Activated naive CD4-positive, alpha-beta T cell treated with anti-CD3 and anti-CD28 coated beads, Interleukin-2, amount 50 U/mL, for 72 hours (primary cell): ENCODE results near the gene ZNF462. TPM values are rescaled to one million over a fixed set of nuclear protein-coding genes. Genes with fewer than 3 reads are reported as not detected.

ENCODE experiments used
- ATAC-seq, 2 donors: fragments of 150-1000 bp; cut with Tn5 transposase; 2 replicates each; pipeline ENCODE4 v1.10.0; 2021; ENCODE audit warnings: mild to moderate bottlenecking in 2 of 2, moderate library complexity in 2 of 2
- DNase-seq, 2 donors: peaks; one replicate each; pipeline ENCODE4 v3.0.0; 2021 to 2022; ENCODE audit warnings: low spot score in 2 of 2
- H3K27ac Mint-ChIP-seq, 2 donors: one replicate each; pipeline ENCODE4 v1.8.0; 2022; ENCODE audit warnings: mild to moderate bottlenecking in 2 of 2, mixed read lengths in 2 of 2
- H3K36me3 Mint-ChIP-seq, 2 donors: one replicate each; pipeline ENCODE4 v1.8.0; 2022; ENCODE audit warnings: mixed read lengths in 2 of 2
- H3K9me3 Mint-ChIP-seq, 2 donors: one replicate each; pipeline ENCODE4 v1.8.0; 2022; ENCODE audit warnings: mixed read lengths in 2 of 2
- total RNA-seq, 2 donors: library from RNA; stranded (reverse); gene quantifications; one replicate each; pipeline ENCODE4 v1.2.3, GENCODE V29; 2022

ZNF462 gene
- total RNA-seq, 2 donors from 2014 or later = 0.20 to 0.41 TPM

- ATAC-seq = no peak
- no peak for DNase-seq
- peaks cover 23 to 26% of the 10 kb centered on the region in 2 donors for H3K9me3 Mint-ChIP-seq
- H3K36me3 Mint-ChIP-seq = peaks cover 0 to 12% of the 10 kb centered on the region in 2 donors
- H3K27ac Mint-ChIP-seq = no peak overlapping the region
These were observed 65.4 kb downstream of the ZNF462 start for GRCh38 chr9:106928350-106928749.

GRCh38 chr9:106929471-106930177 lies 66.7 kb downstream of the ZNF462 start:
- Mint-ChIP-seq H3K9me3 (peaks cover 18 to 20% of the 10 kb centered on the region in 2 donors), H3K27ac (no peak overlapping the region), H3K36me3 (peaks cover 0 to 10% of the 10 kb centered on the region in 2 donors)
- ATAC-seq = no peak
- no peak for DNase-seq

GRCh38 chr9:106930477-106930876 lies 67.5 kb downstream of the ZNF462 start:
- H3K27ac Mint-ChIP-seq = no peak overlapping the region
- no peak for ATAC-seq
- no peak for DNase-seq
- H3K9me3 Mint-ChIP-seq = peaks cover 15 to 17% of the 10 kb centered on the region in 2 donors
- peaks cover 0 to 5% of the 10 kb centered on the region in 2 donors for H3K36me3 Mint-ChIP-seq

- no peak for DNase-seq
- H3K36me3 Mint-ChIP-seq = no peaks in the 10 kb centered on the region
- no peak overlapping the region for H3K27ac Mint-ChIP-seq
- ATAC-seq = no peak
- H3K9me3 Mint-ChIP-seq = peaks cover 8 to 12% of the 10 kb centered on the region in 2 donors
These were observed 68.5 kb downstream of the ZNF462 start for GRCh38 chr9:106931466-106931865.

GRCh38 chr9:106932178-106932577 lies 69.2 kb downstream of the ZNF462 start:
- Mint-ChIP-seq H3K36me3 (no peaks in the 10 kb centered on the region), H3K9me3 (peaks cover 7 to 12% of the 10 kb centered on the region in 2 donors), H3K27ac (no peak overlapping the region)
- no peak for DNase-seq
- no peak for ATAC-seq

GRCh38 chr9:106932675-106933074 lies 69.7 kb downstream of the ZNF462 start:
- DNase-seq (no peak), ATAC-seq (no peak)
- no peak overlapping the region for H3K27ac Mint-ChIP-seq
- H3K9me3 Mint-ChIP-seq = peaks cover 7 to 12% of the 10 kb centered on the region in 2 donors
- H3K36me3 Mint-ChIP-seq = no peaks in the 10 kb centered on the region

GRCh38 chr9:106933470-106933869 lies 70.5 kb downstream of the ZNF462 start:
- DNase-seq (no peak), ATAC-seq (no peak)
- no peak overlapping the region for H3K27ac Mint-ChIP-seq
- H3K9me3 Mint-ChIP-seq = peaks cover 7 to 12% of the 10 kb centered on the region in 2 donors
- no peaks in the 10 kb centered on the region for H3K36me3 Mint-ChIP-seq

- Mint-ChIP-seq H3K27ac (no peak overlapping the region), H3K9me3 (peaks cover 16 to 17% of the 10 kb centered on the region in 2 donors), H3K36me3 (no peaks in the 10 kb centered on the region)
- ATAC-seq = no peak
- no peak for DNase-seq
These were observed 71.7 kb downstream of the ZNF462 start for GRCh38 chr9:106934442-106935238.

GRCh38 chr9:106936680-106937079 lies 73.7 kb downstream of the ZNF462 start:
- Mint-ChIP-seq H3K27ac (no peak overlapping the region), H3K9me3 (peaks cover 8 to 10% of the 10 kb centered on the region in 2 donors), H3K36me3 (no peaks in the 10 kb centered on the region)
- no peak for DNase-seq
- no peak for ATAC-seq

GRCh38 chr9:106941916-106942315 lies 79.0 kb downstream of the ZNF462 start:
- ATAC-seq (no peak), DNase-seq (no peak)
- H3K36me3 Mint-ChIP-seq = no peaks in the 10 kb centered on the region
- no peak overlapping the region for H3K27ac Mint-ChIP-seq
- H3K9me3 Mint-ChIP-seq = peaks cover 5 to 8% of the 10 kb centered on the region in 2 donors

- DNase-seq (no peak), ATAC-seq (no peak)
- Mint-ChIP-seq H3K27ac (no peak overlapping the region), H3K36me3 (no peaks in the 10 kb centered on the region), H3K9me3 (no peaks in the 10 kb centered on the region)
These were observed 83.0 kb downstream of the ZNF462 start for GRCh38 chr9:106945727-106946660.

- H3K27ac Mint-ChIP-seq = no peak overlapping the region
- no peaks in the 10 kb centered on the region for H3K9me3 Mint-ChIP-seq
- ATAC-seq = no peak
- no peak for DNase-seq
- no peaks in the 10 kb centered on the region for H3K36me3 Mint-ChIP-seq
These were observed 84.3 kb downstream of the ZNF462 start for GRCh38 chr9:106947106-106947900.

GRCh38 chr9:106953174-106953573 lies 90.2 kb downstream of the ZNF462 start:
- ATAC-seq = no peak
- peaks cover 7 to 13% of the 10 kb centered on the region in 2 donors for H3K9me3 Mint-ChIP-seq
- no peaks in the 10 kb centered on the region for H3K36me3 Mint-ChIP-seq
- DNase-seq = no peak
- H3K27ac Mint-ChIP-seq = no peak overlapping the region

- peaks cover 7 to 13% of the 10 kb centered on the region in 2 donors for H3K9me3 Mint-ChIP-seq
- H3K36me3 Mint-ChIP-seq = no peaks in the 10 kb centered on the region
- ATAC-seq (no peak), DNase-seq (no peak)
- H3K27ac Mint-ChIP-seq = no peak overlapping the region
These were observed 91.6 kb downstream of the ZNF462 start for GRCh38 chr9:106954558-106954957.

- Mint-ChIP-seq H3K9me3 (peaks cover 9 to 15% of the 10 kb centered on the region in 2 donors), H3K36me3 (no peaks in the 10 kb centered on the region), H3K27ac (no peak overlapping the region)
- DNase-seq (no peak), ATAC-seq (no peak)
These were observed 92.2 kb downstream of the ZNF462 start for GRCh38 chr9:106954974-106955850.
